Right lobe of liver (tissue), 4 donors: ENCODE data around the gene PAFAH1B2.

Source experiments
- POLR2A ChIP-seq: fragments of 450-650 bp; IDR thresholded peaks from one replicate; pipeline ENCODE4 v1.6.1; 2017; ENCODE audit warnings: antibody characterized with exemption, mild to moderate bottlenecking
- TF ChIP-seq, protein P1 (sequence below), 4 donors: fragments of 200-600 bp in 3 of 4; fragments of 450-650 bp in 1 of 4; IDR thresholded peaks; one replicate each; pipeline versions ENCODE4 v1.5.1 to v1.8.0; 2016 to 2022; ENCODE audit warnings: antibody characterized with exemption in 4 of 4, mild to moderate bottlenecking in 2 of 4
- donor health status: DM: no; HTN: no; CAD: no.
- donor health status: DM: no; HTN: no; CAD: no.
- donor health status: DM: no; HTN: yes; CAD: no.

DNA sequence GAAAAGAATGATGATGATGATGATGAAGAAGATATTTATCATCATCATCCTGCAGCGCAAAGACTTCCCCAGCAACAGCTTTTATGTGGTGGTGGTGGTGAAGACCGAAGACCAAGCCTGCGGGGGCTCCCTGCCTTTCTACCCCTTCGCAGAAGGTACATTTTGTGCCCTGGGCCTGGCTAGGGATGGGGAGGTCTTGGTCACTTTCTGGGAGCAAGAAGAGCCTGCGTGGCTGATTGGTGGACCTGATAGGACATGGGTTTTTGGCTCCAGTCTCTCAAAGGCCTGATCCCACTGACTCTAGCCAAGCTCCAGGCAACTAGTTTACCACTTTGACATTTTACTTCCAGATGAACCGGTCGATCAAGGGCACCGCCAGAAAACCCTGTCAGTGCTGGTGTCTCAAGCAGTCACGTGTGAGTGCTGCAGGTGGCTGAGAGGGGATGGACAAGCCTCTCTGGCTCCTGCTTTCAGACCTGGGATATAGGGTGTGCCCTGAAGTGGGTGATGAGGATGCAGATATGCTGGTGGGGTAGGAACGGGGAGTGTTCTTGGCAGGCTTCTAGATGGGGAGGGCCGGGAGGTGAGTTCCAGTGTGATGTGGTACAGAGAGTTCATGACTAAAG is 39.8 kb downstream of the PAFAH1B2 start:
- TF ChIP-seq, protein P1, sequence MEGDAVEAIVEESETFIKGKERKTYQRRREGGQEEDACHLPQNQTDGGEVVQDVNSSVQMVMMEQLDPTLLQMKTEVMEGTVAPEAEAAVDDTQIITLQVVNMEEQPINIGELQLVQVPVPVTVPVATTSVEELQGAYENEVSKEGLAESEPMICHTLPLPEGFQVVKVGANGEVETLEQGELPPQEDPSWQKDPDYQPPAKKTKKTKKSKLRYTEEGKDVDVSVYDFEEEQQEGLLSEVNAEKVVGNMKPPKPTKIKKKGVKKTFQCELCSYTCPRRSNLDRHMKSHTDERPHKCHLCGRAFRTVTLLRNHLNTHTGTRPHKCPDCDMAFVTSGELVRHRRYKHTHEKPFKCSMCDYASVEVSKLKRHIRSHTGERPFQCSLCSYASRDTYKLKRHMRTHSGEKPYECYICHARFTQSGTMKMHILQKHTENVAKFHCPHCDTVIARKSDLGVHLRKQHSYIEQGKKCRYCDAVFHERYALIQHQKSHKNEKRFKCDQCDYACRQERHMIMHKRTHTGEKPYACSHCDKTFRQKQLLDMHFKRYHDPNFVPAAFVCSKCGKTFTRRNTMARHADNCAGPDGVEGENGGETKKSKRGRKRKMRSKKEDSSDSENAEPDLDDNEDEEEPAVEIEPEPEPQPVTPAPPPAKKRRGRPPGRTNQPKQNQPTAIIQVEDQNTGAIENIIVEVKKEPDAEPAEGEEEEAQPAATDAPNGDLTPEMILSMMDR (IDR thresholded peaks at IDR 0.05): no peak
- no peak for TF ChIP-seq POLR2A
